GM18868 (cell line): ENCODE data around the gene RNF186.

Experiments
- ATAC-seq: cut with Tn5 transposase; IDR thresholded peaks from one replicate; pipeline ENCODE4 v1.9.1; 2021; ENCODE audit warnings: mild to moderate bottlenecking, moderate library complexity; ENCODE audit not compliant: unreplicated experiment

Gene RNF186

DNA sequence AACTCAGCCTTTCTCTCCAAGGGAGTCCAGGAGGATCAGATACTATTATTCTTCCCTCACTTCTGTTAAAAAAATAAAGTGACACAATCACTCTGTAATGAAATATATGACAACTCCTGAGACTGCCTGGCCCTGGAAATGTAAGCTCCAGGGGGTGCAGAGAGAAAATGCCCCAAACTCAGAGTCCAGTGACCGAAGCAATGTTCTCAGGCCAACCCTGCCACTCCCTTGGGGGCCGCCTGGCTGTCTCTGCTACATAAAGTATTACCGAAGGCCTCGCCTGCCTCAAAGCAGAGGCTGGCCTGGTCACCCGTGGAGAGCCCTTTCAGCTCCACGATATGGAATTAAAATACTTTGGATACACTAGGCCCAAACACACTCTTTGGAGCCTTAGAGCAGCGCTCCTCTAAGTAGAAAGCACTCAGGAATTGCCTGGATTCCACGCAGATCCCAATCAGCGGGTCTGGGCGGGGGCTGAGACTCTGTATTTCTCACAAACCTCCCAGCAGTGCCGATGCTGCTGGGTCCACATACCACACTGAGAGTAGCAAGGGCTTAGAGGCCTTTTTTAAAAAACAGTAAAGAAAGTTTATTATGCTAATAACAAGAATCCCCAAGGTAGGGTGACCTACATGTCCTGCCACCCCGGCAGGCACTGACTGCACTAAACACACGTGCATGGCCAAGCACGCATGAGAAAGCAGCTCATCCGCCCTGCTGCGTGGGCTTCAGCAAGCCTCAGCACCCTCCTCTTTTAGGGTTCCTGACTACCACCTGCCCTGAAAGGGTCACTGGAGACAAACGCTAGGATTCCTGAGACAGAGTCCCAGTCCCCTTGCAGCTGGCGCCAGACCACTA lies 46.5 kb downstream of the RNF186 start:
- ATAC-seq: no peak

DNA sequence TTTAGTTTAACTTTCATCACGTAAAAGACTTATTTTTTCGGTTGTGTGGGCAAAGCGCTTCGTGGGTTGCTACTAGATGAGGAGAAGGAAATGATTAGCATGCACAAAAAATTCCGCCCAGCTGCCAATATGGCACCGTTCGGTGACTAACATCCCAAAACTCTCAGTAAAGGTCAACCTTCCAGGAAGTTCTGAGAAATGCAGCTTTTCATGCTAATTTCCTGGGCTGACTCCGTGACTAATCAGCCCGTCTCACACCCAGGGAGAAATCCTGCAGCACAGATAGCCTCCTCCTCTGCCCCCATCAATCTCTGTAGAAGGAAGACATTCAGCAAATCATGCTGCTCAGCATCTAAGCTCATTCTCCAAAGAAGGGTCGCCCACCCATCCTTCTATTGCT lies 49.5 kb downstream of the RNF186 start:
- no peak for ATAC-seq

DNA sequence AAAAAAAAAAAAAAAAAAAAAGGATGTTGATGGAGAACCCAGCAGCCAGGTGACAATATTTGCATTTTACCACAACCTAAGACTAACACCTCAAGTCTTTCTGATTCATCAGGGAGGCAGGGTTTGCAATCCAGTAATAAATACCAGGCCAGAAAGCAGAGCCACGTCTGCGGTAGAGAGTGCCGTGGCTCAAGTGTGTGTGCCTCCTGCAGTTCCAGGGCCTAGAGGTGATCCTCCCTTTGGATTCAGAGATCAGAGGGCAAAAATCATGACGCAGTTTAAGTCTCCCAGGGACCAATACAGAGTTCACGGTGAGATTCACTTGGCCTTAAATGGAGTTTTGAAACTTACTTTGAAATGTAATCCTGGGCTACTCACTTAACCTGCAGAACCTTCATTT lies 50.2 kb downstream of the RNF186 start:
- no peak for ATAC-seq
